ENCODE results near the gene GSTM1. TPM values are rescaled to one million over a fixed set of nuclear protein-coding genes. Genes with fewer than 3 reads are reported as not detected.

GSTM1 gene
- total and polyA plus RNA-seq, 8 donors, result 0.23 to 99.7 (median 37.4) TPM; not detected in 2

GRCh38 chr1:109640285-109640865 lies 47.2 kb upstream of the GSTM1 start:
- TF ChIP-seq CTCF (IDR thresholded peaks at IDR 0.05) (peak in 5 of 7 experiments; percentile 87 to 99 (median 98)), EP300 (IDR thresholded peaks at IDR 0.05) (no peak)

GRCh38 chr1:109641078-109641740 lies 46.4 kb upstream of the GSTM1 start:
- Histone ChIP-seq H3K4me1 (peaks cover 16 to 38% (median 24%) of the 10 kb centered on the region in 4 donors), H3K4me3 (no peak overlapping the region), H3K36me3 (no peaks in the 10 kb centered on the region), H3K9me3 (no peaks in the 10 kb centered on the region), H3K27ac (no peak overlapping the region), H3K27me3 (no peaks in the 10 kb centered on the region)
- intact Hi-C loops (cut with DNase I; ENCODE audit: low total_unique reads), result loop anchor here (5.0 kb wide), 1 partner anchor 131 kb away; no protein-coding TSS in a partner anchor
- 70 to 86% (median 81%) methylated on average over 2 of the region's 2 CpGs for whole genome bisulfite sequencing, 5 donors
- TF ChIP-seq POLR2AphosphoS5 (IDR thresholded peaks at IDR 0.05), result no peak
- no peak for TF ChIP-seq EP300 (IDR thresholded peaks at IDR 0.05)
- no peak for TF ChIP-seq POLR2A (IDR thresholded peaks at IDR 0.05)
- TF ChIP-seq CTCF (IDR thresholded peaks at IDR 0.05), result no peak
- DNase-seq, result no peak

More at GRCh38 chr1:109640285-109640865, 47.2 kb upstream of the GSTM1 start:
- DNase-seq, result peak; percentile 88 to 93
- H3K9me3 ChIP-seq, result no peaks in the 10 kb centered on the region
- no peaks in the 10 kb centered on the region for H3K36me3 ChIP-seq
- H3K27ac ChIP-seq, result no peak overlapping the region
- H3K4me1 ChIP-seq, result peaks cover 22 to 46% (median 29%) of the 10 kb centered on the region in 4 donors
- H3K27me3 ChIP-seq, result no peaks in the 10 kb centered on the region
- WGBS, 5 donors, result 34 to 54% (median 47%) methylated on average over 4 to 5 of the region's 5 CpGs
- intact Hi-C loops (cut with DNase I; ENCODE audit: low total_unique reads), result loop anchor here (5.0 kb wide), 1 partner anchor 132 kb away; no protein-coding TSS in a partner anchor
- H3K4me3 ChIP-seq, result no peak overlapping the region

- DNase-seq, result no peak
- TF ChIP-seq POLR2A (IDR thresholded peaks at IDR 0.05) (no peak), CTCF (IDR thresholded peaks at IDR 0.05) (no peak), POLR2AphosphoS5 (IDR thresholded peaks at IDR 0.05) (no peak), EP300 (IDR thresholded peaks at IDR 0.05) (no peak)
- Histone ChIP-seq H3K27ac (no peak overlapping the region), H3K9me3 (no peaks in the 10 kb centered on the region), H3K36me3 (no peaks in the 10 kb centered on the region), H3K4me1 (peaks cover 11 to 32% (median 19%) of the 10 kb centered on the region in 4 donors), H3K4me3 (no peak overlapping the region), H3K27me3 (no peaks in the 10 kb centered on the region)
- intact Hi-C loops (cut with DNase I; ENCODE audit: low total_unique reads), result loop anchor here (5.0 kb wide), 1 partner anchor 130 kb away; no protein-coding TSS in a partner anchor
- WGBS, 5 donors, result 76 to 90% (median 85%) methylated on average over 2 of the region's 2 CpGs
These were observed 45.8 kb upstream of the GSTM1 start for GRCh38 chr1:109641861-109642260.

- H3K4me1 ChIP-seq, result peaks cover 11 to 32% (median 19%) of the 10 kb centered on the region in 4 donors
- WGBS, 5 donors, result 61 to 74% (median 69%) methylated on average over 3 of the region's 3 CpGs
- H3K27ac ChIP-seq, result no peak overlapping the region
- intact Hi-C loops (cut with DNase I; ENCODE audit: low total_unique reads), result loop anchor here (5.0 kb wide), 1 partner anchor 130 kb away; no protein-coding TSS in a partner anchor
- no peak for TF ChIP-seq CTCF (IDR thresholded peaks at IDR 0.05)
- no peak for TF ChIP-seq POLR2A (IDR thresholded peaks at IDR 0.05)
- no peaks in the 10 kb centered on the region for H3K27me3 ChIP-seq
- no peaks in the 10 kb centered on the region for H3K36me3 ChIP-seq
- DNase-seq, result no peak
- H3K9me3 ChIP-seq, result no peaks in the 10 kb centered on the region
- no peak overlapping the region for H3K4me3 ChIP-seq
These were observed 45.0 kb upstream of the GSTM1 start for GRCh38 chr1:109642626-109643025.

Data from stomach (tissue), 9 donors.